IMR-90 (cell line): ENCODE results near the gene STAT1. TPM values are rescaled to one million over a fixed set of nuclear protein-coding genes. Genes with fewer than 3 reads are reported as not detected.
A peak's percentile ranks its signal among the peaks of the same experiment; 100 is the strongest.

Experiments used
- ATAC-seq: fragments of 200-7000 bp; cut with Tn5 transposase; 2 replicates; pipeline ENCODE4 v1.9.1; 2020; ENCODE audit warnings: low read depth, mild to moderate bottlenecking, moderate library complexity
- BruUV-seq: library from RNA; stranded (reverse); fragments of 400-500 nt; replicated peaks from 2 replicates; lab custom pipeline; 2021; lab: Mats Ljungman, UMichigan
- CTCF ChIA-PET: fragments of 300-600 bp; formaldehyde crosslinking; extraction: SDS; loops from one replicate; lab custom pipeline; 2021; ENCODE audit warnings: antibody characterized with exemption; lab: Yijun Ruan, JAX
- POLR2A ChIA-PET: fragments of 300-600 bp; sonication (Branson Sonifier 250); formaldehyde crosslinking; loops from one replicate; lab custom pipeline; 2022; ENCODE audit warnings: antibody characterized with exemption; ENCODE audit not compliant: unreplicated experiment; lab: Charles Lee
- DNase-seq: peaks from one replicate; pipeline ENCODE4 v3.0.0; 2013
- H2AFZ ChIP-seq: replicated peaks from 2 replicates; pipeline ENCODE3; 2013; ENCODE audit warnings: low read length, mild to moderate bottlenecking; ENCODE audit not compliant: poor library complexity
- H2AK5ac ChIP-seq: 2 replicates; pipeline ENCODE4 v1.6.1; 2013; ENCODE audit warnings: low read depth, low read length, inconsistent platforms
- H2AK9ac ChIP-seq: replicated peaks from 2 replicates; pipeline ENCODE3; 2013; ENCODE audit warnings: mild to moderate bottlenecking, low read depth, low read length, moderate library complexity; ENCODE audit not compliant: poor library complexity
- H2BK120ac ChIP-seq: 2 replicates; pipeline ENCODE4 v1.6.1; 2013; ENCODE audit warnings: low read depth, low read length, inconsistent platforms
- H2BK15ac ChIP-seq: 3 replicates; pipeline ENCODE4 v1.6.1; 2013; ENCODE audit warnings: low read depth, low read length, inconsistent platforms
- H2BK20ac ChIP-seq: 2 replicates; pipeline ENCODE4 v1.6.1; 2013; ENCODE audit warnings: low read depth, mild to moderate bottlenecking, inconsistent platforms, low read length, moderate library complexity
- H2BK5ac ChIP-seq: 2 replicates; pipeline ENCODE4 v1.6.1; 2013; ENCODE audit warnings: mild to moderate bottlenecking, low read depth, low read length, inconsistent platforms; ENCODE audit not compliant: poor library complexity, severe bottlenecking
- H3K14ac ChIP-seq: replicated peaks from 2 replicates; pipeline ENCODE4 v1.6.1; 2013; ENCODE audit warnings: low read depth, low read length, inconsistent platforms
- H3K18ac ChIP-seq: 2 replicates; pipeline ENCODE4 v1.6.1; 2013; ENCODE audit warnings: low read depth, low read length, control low read depth
- H3K23ac ChIP-seq: 2 replicates; pipeline ENCODE4 v1.6.1; 2013; ENCODE audit warnings: low read depth, low read length, inconsistent platforms
- H3K27ac ChIP-seq: 2 replicates; pipeline ENCODE4 v1.5.1; 2013; ENCODE audit warnings: mild to moderate bottlenecking, control low read depth, low read length; ENCODE audit not compliant: insufficient read depth
- H3K27me3 ChIP-seq: 2 replicates; pipeline ENCODE4 v1.6.1; 2013; ENCODE audit warnings: low read length; ENCODE audit not compliant: control insufficient read depth, insufficient read depth
- H3K36me3 ChIP-seq: 2 replicates; pipeline ENCODE4 v1.6.1; 2013; ENCODE audit warnings: low read length, mixed read lengths; ENCODE audit not compliant: control insufficient read depth, insufficient read depth
- H3K4ac ChIP-seq: 2 replicates; pipeline ENCODE4 v1.6.1; 2013; ENCODE audit warnings: low read depth, low read length, inconsistent platforms
- H3K4me1 ChIP-seq: 2 replicates; pipeline ENCODE4 v1.6.1; 2013; ENCODE audit warnings: low read length, mixed read lengths; ENCODE audit not compliant: control insufficient read depth, insufficient read depth
- H3K4me2 ChIP-seq: 2 replicates; pipeline ENCODE4 v1.6.1; 2013; ENCODE audit warnings: low read depth, mild to moderate bottlenecking, control low read depth, low read length, moderate library complexity
- H3K4me3 ChIP-seq: 2 replicates; pipeline ENCODE4 v1.5.1; 2013; ENCODE audit warnings: low read depth, mild to moderate bottlenecking, control low read depth, low read length, moderate library complexity; ENCODE audit not compliant: insufficient read depth
- H3K56ac ChIP-seq: 2 replicates; pipeline ENCODE4 v1.6.1; 2013; ENCODE audit warnings: low read length, inconsistent platforms; ENCODE audit not compliant: insufficient read depth; ENCODE audit errors: extremely low read depth
- H3K79me1 ChIP-seq, 2 experiments: 2 replicates each; pipeline ENCODE4 v1.6.1; 2013; ENCODE audit warnings: low read length in 2 of 2, inconsistent platforms in 1 of 2, low read depth in 1 of 2
- H3K9ac ChIP-seq: 2 replicates; pipeline ENCODE4 v1.6.1; 2013; ENCODE audit warnings: low read depth, low read length, control low read depth
- H3K9me1 ChIP-seq: 2 replicates; pipeline ENCODE4 v1.6.1; 2013; ENCODE audit warnings: low read length, inconsistent platforms; ENCODE audit not compliant: insufficient read depth
- H3K9me3 ChIP-seq: 2 replicates; pipeline ENCODE4 v1.6.1; 2013; ENCODE audit warnings: low read length; ENCODE audit not compliant: control insufficient read depth, insufficient read depth
- H4K20me1 ChIP-seq: 2 replicates; pipeline ENCODE4 v1.6.1; 2013; ENCODE audit warnings: low read length, inconsistent platforms; ENCODE audit not compliant: insufficient read depth
- H4K5ac ChIP-seq: 2 replicates; pipeline ENCODE4 v1.6.1; 2013; ENCODE audit warnings: mild to moderate bottlenecking, low read depth, low read length, control low read depth
- H4K8ac ChIP-seq, 2 experiments: 2 replicates each; pipeline ENCODE4 v1.6.1; 2013; ENCODE audit warnings: low read depth in 2 of 2, low read length in 2 of 2, control low read depth in 1 of 2, inconsistent platforms in 1 of 2
- H4K91ac ChIP-seq: 2 replicates; pipeline ENCODE4 v1.6.1; 2013; ENCODE audit warnings: low read depth, low read length, inconsistent platforms; ENCODE audit not compliant: insufficient read depth
- BHLHE40 ChIP-seq: fragments of 150-350 bp; IDR thresholded peaks from 2 replicates; pipeline ENCODE4 v1.6.1; 2016; ENCODE audit warnings: mild to moderate bottlenecking, low read depth, low read length
- CEBPB ChIP-seq: IDR thresholded peaks from 2 replicates; pipeline ENCODE4 v1.6.1; 2012; ENCODE audit warnings: low read depth, low read length, improper control_type of control experiment
- CHD1 ChIP-seq: IDR thresholded peaks from 2 replicates; pipeline ENCODE4 v1.6.1; 2012; ENCODE audit warnings: low read depth, low read length, improper control_type of control experiment
- ELK1 ChIP-seq: fragments of 150-350 bp; IDR thresholded peaks from 2 replicates; pipeline ENCODE4 v1.6.1; 2016; ENCODE audit warnings: low read depth, mild to moderate bottlenecking, low read length, moderate library complexity, borderline replicate concordance
- FOS ChIP-seq: fragments of 150-350 bp; IDR thresholded peaks from 2 replicates; pipeline ENCODE4 v1.6.1; 2016; ENCODE audit warnings: low read depth, low read length
- MAFK ChIP-seq: IDR thresholded peaks from 2 replicates; pipeline ENCODE4 v1.6.1; 2012; ENCODE audit warnings: low read depth, low read length, improper control_type of control experiment
- MXI1 ChIP-seq: IDR thresholded peaks from 2 replicates; pipeline ENCODE4 v1.6.1; 2012; ENCODE audit warnings: low read depth, mild to moderate bottlenecking, low read length, moderate library complexity, borderline replicate concordance
- NFE2L2 ChIP-seq: fragments of 150-350 bp; IDR thresholded peaks from 2 replicates; pipeline ENCODE4 v1.6.1; 2016; ENCODE audit warnings: low read depth, mild to moderate bottlenecking, low read length
- POLR2A ChIP-seq: IDR thresholded peaks from 2 replicates; pipeline ENCODE4 v1.6.1; 2012; ENCODE audit warnings: mild to moderate bottlenecking, low read depth, low read length
- RAD21 ChIP-seq: IDR thresholded peaks from 2 replicates; pipeline ENCODE4 v1.6.1; 2012; ENCODE audit warnings: low read length, improper control_type of control experiment
- RCOR1 ChIP-seq: IDR thresholded peaks from 2 replicates; pipeline ENCODE4 v1.6.1; 2012; ENCODE audit warnings: mild to moderate bottlenecking, low read length, improper control_type of control experiment; ENCODE audit not compliant: insufficient replicate concordance
- SMC3 ChIP-seq: fragments of 150-350 bp; IDR thresholded peaks from 2 replicates; pipeline ENCODE4 v1.6.1; 2016; ENCODE audit warnings: low read depth, mild to moderate bottlenecking, antibody characterized with exemption, low read length, moderate library complexity
- WGBS, 2 experiments: methylation state at CpG; one replicate each; pipeline versions ENCODE4 v1.1.5 to v1.1.7; 2013; ENCODE audit warnings: missing lambda C conversion rate in 2 of 2; ENCODE audit not compliant: insufficient read length in 1 of 2; ENCODE audit errors: extremely low coverage in 2 of 2; 5-methylcytosine and 5-hydroxymethylcytosine counted together
- dilution Hi-C: fragments of 300-500 bp; cut with HindIII; formaldehyde crosslinking; loops from one replicate; pipeline ENCODE4 v1.14.3; 2018; ENCODE audit warnings: low sequenced_read_pairs; ENCODE audit not compliant: unreplicated experiment
- in situ Hi-C: fragments of 300-500 bp; cut with MboI; formaldehyde crosslinking; loops from 3 replicates; pipeline ENCODE4 v1.14.3; 2019; ENCODE audit warnings: low sequenced_read_pairs, inconsistent platforms, mixed read lengths
- intact Hi-C: fragments of 100-400 bp; cut with micrococcal nuclease; formaldehyde crosslinking; loops from 2 replicates; pipeline ENCODE4 v1.10.0; 2022
- polyA plus RNA-seq, 3 experiments: library from polyadenylated mRNA; depleted of rRNA; stranded (reverse); fragments of >200 nt; gene quantifications; 2 replicates each; pipeline ENCODE4 v1.2.3, GENCODE V29; 2012; ENCODE audit warnings: low replicate concordance in 1 of 3
- total RNA-seq: library from RNA; depleted of rRNA; stranded (reverse); fragments of >200 nt; gene quantifications from 2 replicates; pipeline ENCODE4 v1.2.3, GENCODE V29; 2012
- TF ChIP-seq, protein P1 (sequence below): conservative IDR thresholded peaks from 2 replicates; pipeline ENCODE4 v1.5.1; 2012; ENCODE audit warnings: mild to moderate bottlenecking, low read depth, low read length, improper control_type of control experiment
- TF ChIP-seq, protein P2 (sequence below): fragments of 150-350 bp; IDR thresholded peaks from 2 replicates; pipeline ENCODE4 v1.6.1; 2017; ENCODE audit warnings: mild to moderate bottlenecking, antibody characterized with exemption, low read length, low read depth

STAT1 gene
- total and polyA plus RNA-seq, 2 of the 4 experiments (the other 2 are of a cell fraction): 43.2 to 67.9 TPM

DNA sequence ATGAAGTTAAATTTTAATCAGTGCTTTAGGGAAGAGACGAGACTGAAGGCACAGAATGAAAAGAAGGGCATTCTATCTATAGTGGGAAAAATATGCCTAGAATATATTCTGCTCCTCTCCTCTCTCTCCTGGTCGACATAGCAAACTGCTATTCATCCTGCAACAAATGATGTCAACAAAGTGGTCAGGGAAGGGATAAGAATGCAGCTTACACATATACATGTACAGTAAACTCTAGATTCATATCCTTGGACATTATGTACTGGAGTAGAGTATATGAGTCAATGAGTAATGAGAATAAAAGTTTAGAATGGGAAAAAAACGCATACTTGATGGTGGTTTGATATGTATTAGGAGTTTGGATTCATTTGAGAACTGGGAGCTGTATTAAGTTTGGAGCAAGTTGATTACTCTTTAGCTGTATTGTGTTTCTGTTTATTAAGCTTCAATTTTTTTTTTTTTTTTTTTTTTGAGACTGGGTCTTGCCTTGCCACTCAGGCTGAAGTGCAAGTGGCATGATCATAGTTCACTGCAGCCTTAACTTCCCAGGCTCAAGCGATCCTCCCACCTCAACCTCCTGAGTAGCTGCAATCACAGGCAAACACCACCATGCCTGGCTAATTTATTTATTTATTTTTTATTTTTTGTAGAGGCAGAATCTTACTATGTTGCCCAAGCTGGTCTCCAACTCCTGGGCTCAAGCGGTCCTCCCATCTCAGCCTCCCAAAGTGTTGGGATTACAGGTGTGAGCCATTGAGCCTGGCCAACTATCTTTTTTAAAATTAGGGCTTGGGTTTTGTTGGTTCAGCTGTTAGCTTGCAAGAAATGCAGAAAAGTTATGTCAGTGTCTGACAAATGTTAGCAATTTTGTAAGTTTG lies 53.8 kb downstream of the STAT1 start:
- in situ Hi-C loops (loop anchor here (10.0 kb wide), 1 partner anchor 175 kb away; no protein-coding TSS in a partner anchor), dilution Hi-C loops (no loop called here), intact Hi-C loops (no loop called here)
- Histone ChIP-seq H2BK20ac (no peak overlapping the region), H4K5ac (no peak overlapping the region), H2AK5ac (no peak overlapping the region), H4K20me1 (no peaks in the 10 kb centered on the region), H3K27me3 (no peaks in the 10 kb centered on the region), H3K4me3 (no peak overlapping the region), H4K8ac (no peak overlapping the region), H3K4me2 (no peak overlapping the region), H3K4ac (no peak overlapping the region), H3K27ac (no peak overlapping the region), H3K14ac (no peak overlapping the region), H2BK120ac (no peak overlapping the region), H3K79me1 (0 out of 4 replicates have a peak, but pooled peaks cover 0 to 3% of the 10 kb centered on the region in 2 experiments), H3K9me3 (no peaks in the 10 kb centered on the region), H3K18ac (no peak overlapping the region), H3K4me1 (no peaks in the 10 kb centered on the region), H2AFZ (no peak overlapping the region), H3K9ac (no peak overlapping the region), H3K23ac (no peak overlapping the region), H2AK9ac (no peak overlapping the region), H3K36me3 (peaks cover 11% of the 10 kb centered on the region), H2BK15ac (no peak overlapping the region), H4K91ac (no peak overlapping the region), H2BK5ac (no peak overlapping the region), H3K56ac (no peak overlapping the region), H3K9me1 (0 out of 2 replicates have a peak, but pooled peaks cover 3% of the 10 kb centered on the region)
- DNase-seq (peak; percentile 71), ATAC-seq (peak; percentile 64)
- BruUV-seq: no TSS peak
- 100% methylated on average over 1 of the region's 5 CpGs; no CpG with 5 or more reads in 1 of the 2 experiments for WGBS, 2 experiments
- POLR2A ChIA-PET: interaction anchor here (0.6 kb wide), 1 partner anchor 60 kb away, joined by 6 read pairs; no protein-coding TSS in a partner anchor
- CTCF ChIA-PET: interaction anchor here (0.7 kb wide), 1 partner anchor 30 kb away, joined by 3 read pairs; no protein-coding TSS in a partner anchor
- TF ChIP-seq RAD21 (no peak), SMC3 (no peak), POLR2A (no peak), ELK1 (no peak), NFE2L2 (no peak), BHLHE40 (no peak), CEBPB (no peak), FOS (no peak), MXI1 (no peak), RCOR1 (no peak), MAFK (no peak), CHD1 (no peak)
- TF ChIP-seq, protein P1, sequence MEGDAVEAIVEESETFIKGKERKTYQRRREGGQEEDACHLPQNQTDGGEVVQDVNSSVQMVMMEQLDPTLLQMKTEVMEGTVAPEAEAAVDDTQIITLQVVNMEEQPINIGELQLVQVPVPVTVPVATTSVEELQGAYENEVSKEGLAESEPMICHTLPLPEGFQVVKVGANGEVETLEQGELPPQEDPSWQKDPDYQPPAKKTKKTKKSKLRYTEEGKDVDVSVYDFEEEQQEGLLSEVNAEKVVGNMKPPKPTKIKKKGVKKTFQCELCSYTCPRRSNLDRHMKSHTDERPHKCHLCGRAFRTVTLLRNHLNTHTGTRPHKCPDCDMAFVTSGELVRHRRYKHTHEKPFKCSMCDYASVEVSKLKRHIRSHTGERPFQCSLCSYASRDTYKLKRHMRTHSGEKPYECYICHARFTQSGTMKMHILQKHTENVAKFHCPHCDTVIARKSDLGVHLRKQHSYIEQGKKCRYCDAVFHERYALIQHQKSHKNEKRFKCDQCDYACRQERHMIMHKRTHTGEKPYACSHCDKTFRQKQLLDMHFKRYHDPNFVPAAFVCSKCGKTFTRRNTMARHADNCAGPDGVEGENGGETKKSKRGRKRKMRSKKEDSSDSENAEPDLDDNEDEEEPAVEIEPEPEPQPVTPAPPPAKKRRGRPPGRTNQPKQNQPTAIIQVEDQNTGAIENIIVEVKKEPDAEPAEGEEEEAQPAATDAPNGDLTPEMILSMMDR: no peak; the same call in 1 of the 2 replicates
- TF ChIP-seq, protein P2, sequence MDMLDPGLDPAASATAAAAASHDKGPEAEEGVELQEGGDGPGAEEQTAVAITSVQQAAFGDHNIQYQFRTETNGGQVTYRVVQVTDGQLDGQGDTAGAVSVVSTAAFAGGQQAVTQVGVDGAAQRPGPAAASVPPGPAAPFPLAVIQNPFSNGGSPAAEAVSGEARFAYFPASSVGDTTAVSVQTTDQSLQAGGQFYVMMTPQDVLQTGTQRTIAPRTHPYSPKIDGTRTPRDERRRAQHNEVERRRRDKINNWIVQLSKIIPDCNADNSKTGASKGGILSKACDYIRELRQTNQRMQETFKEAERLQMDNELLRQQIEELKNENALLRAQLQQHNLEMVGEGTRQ: no peak
